ENCODE results near the gene FEN1. TPM values are rescaled to one million over a fixed set of nuclear protein-coding genes. Genes with fewer than 3 reads are reported as not detected.
A peak's percentile ranks its signal among the peaks of the same experiment; 100 is the strongest.

The FEN1 gene
- total and polyA plus RNA-seq, 2 of the 13 experiments (the other 11 are each of a cell fraction or from before 2014, with no cell fraction given), result 12.4 to 102 TPM

DNA sequence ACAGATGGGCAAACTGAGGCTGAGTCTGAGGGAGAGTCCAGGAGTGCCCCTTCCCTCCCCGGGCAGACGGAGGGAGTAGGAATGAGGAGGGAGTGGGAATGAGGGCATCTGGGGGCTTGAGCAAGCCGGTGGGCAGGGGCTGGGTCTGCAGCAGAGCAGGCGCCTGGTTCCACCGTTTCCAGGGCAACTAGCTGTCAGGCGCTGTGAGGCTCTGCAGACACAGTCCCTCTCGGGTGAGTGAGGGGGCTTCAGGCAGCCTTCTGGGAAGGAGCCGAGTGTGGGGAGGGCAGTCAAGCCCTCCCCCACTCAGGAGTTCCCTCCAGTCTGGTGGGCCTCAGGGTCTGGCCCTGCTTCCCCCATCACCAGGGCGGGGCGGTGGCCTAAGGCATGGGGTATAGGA, 19.4 kb upstream of the FEN1 start:
- no peak overlapping the region for H3K4me2 ChIP-seq (ENCODE audit: low read depth, low read length)
- DNase-seq (ENCODE audit: low spot score) (no peak), FAIRE-seq (no peak), ATAC-seq (no peak)
- WGBS (ENCODE audit: low lambda C conversion rate), result over 99% methylated on average over 9 of the region's 10 CpGs
- CTCF ChIA-PET (ENCODE audit: low intra/inter-chr PET ratio, low total read pairs), result no interaction called here
- no peak overlapping the region for H3K9ac ChIP-seq (ENCODE audit: insufficient read depth, low read depth, low read length)
- H3K36me3 ChIP-seq (replicated peaks in 1 of 2; ENCODE audit: control insufficient read depth in 1 of 2, insufficient read depth in 2 of 2, low read length in 2 of 2), result peaks cover 13 to 18% of the 10 kb centered on the region in 2 experiments; a peak in 4 of 5 replicates
- H3K4me3 ChIP-seq (replicated peaks in 1 of 3; ENCODE audit: insufficient read depth in 1 of 3, low read depth in 2 of 3, low read length in 3 of 3), result no peak overlapping the region
- no TSS peak for BruUV-seq (replicated peaks)
- POLR2A ChIA-PET, result no interaction called here
- H2AFZ ChIP-seq (ENCODE audit: low read length), result no peak overlapping the region
- intact Hi-C loops (cut with micrococcal nuclease; ENCODE audit: unreplicated experiment), result no loop called here
- no peaks in the 10 kb centered on the region for H4K20me1 ChIP-seq (ENCODE audit: insufficient read depth, low read length)
- H3K79me2 ChIP-seq (ENCODE audit: insufficient read depth, low read length), result no peaks in the 10 kb centered on the region
- peaks cover 45% of the 10 kb centered on the region for H3K4me1 ChIP-seq (ENCODE audit: insufficient read depth, low read length)
- H3K9me3 ChIP-seq (ENCODE audit: low read length), result no peaks in the 10 kb centered on the region
- TF ChIP-seq HNRNPH1 (optimal IDR thresholded peaks at IDR 0.05; ENCODE audit: low read depth, low read length) (no peak), DMAP1 (CRISPR knock-in tag; IDR thresholded peaks at IDR 0.05) (no peak), ZNF629 (CRISPR knock-in tag; conservative IDR thresholded peaks at IDR 0.05) (peak; percentile 50; the same call in 1 of the 2 replicates)
- in situ Hi-C loops (cut with HindIII; ENCODE audit: extremely low pct_ligation_motif_present, low pct_unique_long_range_greater_than_20kb), result no loop called here
- H3K27me3 ChIP-seq (ENCODE audit: control insufficient read depth in 1 of 2, insufficient read depth in 2 of 2, low read length in 2 of 2), result no peaks in the 10 kb centered on the region; a peak in 1 of 5 replicates
- H3K27ac ChIP-seq (ENCODE audit: extremely low read length, insufficient read depth, low read length), result no peak overlapping the region

DNA sequence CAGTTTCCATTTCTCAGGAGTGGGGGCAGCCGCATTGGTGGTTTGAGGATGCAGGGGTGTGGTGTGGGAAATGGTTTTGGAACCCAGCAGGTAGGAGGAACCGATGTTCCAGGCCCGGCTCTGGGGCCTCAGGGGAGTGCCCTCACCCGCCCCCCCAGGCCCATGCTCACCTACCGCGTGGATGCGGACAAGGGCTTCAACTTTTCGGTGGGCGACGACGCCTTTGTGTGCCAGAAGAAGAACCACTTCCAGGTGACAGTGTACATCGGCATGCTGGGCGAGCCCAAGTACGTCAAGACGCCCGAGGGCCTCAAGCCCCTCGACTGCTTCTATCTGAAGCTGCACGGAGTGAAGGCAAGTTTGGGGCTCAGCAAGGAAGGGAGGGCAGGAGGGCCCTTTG, 18.9 kb upstream of the FEN1 start:
- intact Hi-C loops (cut with micrococcal nuclease; ENCODE audit: unreplicated experiment) (no loop called here), in situ Hi-C loops (cut with HindIII; ENCODE audit: extremely low pct_ligation_motif_present, low pct_unique_long_range_greater_than_20kb) (no loop called here)
- Histone ChIP-seq H3K9me3 (ENCODE audit: low read length) (no peaks in the 10 kb centered on the region), H3K27me3 (ENCODE audit: control insufficient read depth in 1 of 2, insufficient read depth in 2 of 2, low read length in 2 of 2) (no peaks in the 10 kb centered on the region; a peak in 1 of 5 replicates), H3K27ac (ENCODE audit: extremely low read length, insufficient read depth, low read length) (no peak overlapping the region), H2AFZ (ENCODE audit: low read length) (no peak overlapping the region), H3K9ac (ENCODE audit: insufficient read depth, low read depth, low read length) (no peak overlapping the region), H3K79me2 (ENCODE audit: insufficient read depth, low read length) (no peaks in the 10 kb centered on the region), H3K4me3 (replicated peaks in 1 of 3; ENCODE audit: insufficient read depth in 1 of 3, low read depth in 2 of 3, low read length in 3 of 3) (no peak overlapping the region), H3K4me2 (ENCODE audit: low read depth, low read length) (no peak overlapping the region), H4K20me1 (ENCODE audit: insufficient read depth, low read length) (no peaks in the 10 kb centered on the region), H3K36me3 (replicated peaks in 1 of 2; ENCODE audit: control insufficient read depth in 1 of 2, insufficient read depth in 2 of 2, low read length in 2 of 2) (peaks cover 17 to 23% of the 10 kb centered on the region in 2 experiments; a peak in 4 of 5 replicates), H3K4me1 (ENCODE audit: insufficient read depth, low read length) (peaks cover 41% of the 10 kb centered on the region)
- FAIRE-seq, result no peak
- no peak for ATAC-seq
- no peak for DNase-seq (ENCODE audit: low spot score)
- TF ChIP-seq KDM2A (CRISPR knock-in tag; IDR thresholded peaks at IDR 0.05; ENCODE audit: borderline replicate concordance, low read depth) (no peak), AGO2 (optimal IDR thresholded peaks at IDR 0.05; ENCODE audit: low read depth, low read length) (peak; percentile 49), CCAR2 (optimal IDR thresholded peaks at IDR 0.05; ENCODE audit: low read depth, low read length) (no peak), SAFB2 (CRISPR knock-in tag; IDR thresholded peaks at IDR 0.05; ENCODE audit: borderline replicate concordance, low read depth) (no peak), NFKB2 (CRISPR knock-in tag; IDR thresholded peaks at IDR 0.05; ENCODE audit: borderline replicate concordance) (no peak)
- TF ChIP-seq, protein P1, sequence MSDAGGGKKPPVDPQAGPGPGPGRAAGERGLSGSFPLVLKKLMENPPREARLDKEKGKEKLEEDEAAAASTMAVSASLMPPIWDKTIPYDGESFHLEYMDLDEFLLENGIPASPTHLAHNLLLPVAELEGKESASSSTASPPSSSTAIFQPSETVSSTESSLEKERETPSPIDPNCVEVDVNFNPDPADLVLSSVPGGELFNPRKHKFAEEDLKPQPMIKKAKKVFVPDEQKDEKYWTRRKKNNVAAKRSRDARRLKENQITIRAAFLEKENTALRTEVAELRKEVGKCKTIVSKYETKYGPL (CRISPR knock-in tag; IDR thresholded peaks at IDR 0.05), result no peak
- ChIA-PET CTCF (ENCODE audit: low intra/inter-chr PET ratio, low total read pairs) (no interaction called here), POLR2A (no interaction called here)
- WGBS (ENCODE audit: low lambda C conversion rate), result 97% methylated on average over 15 of the region's 18 CpGs
- no TSS peak for BruUV-seq (replicated peaks)
